K562 (cell line): Measurements from ENCODE around the gene MED13L.
"Not testable (repeated sequence)": the region's sequence is repeated elsewhere in the genome, so short reads cannot be mapped to it uniquely, and the experiment has no call there.

Experiments used
- CTCF ChIP-seq, 3 experiments: IDR thresholded peaks in 2 of 3; conservative IDR thresholded peaks in 1 of 3; 2 replicates each; pipeline ENCODE4 v1.5.1; 2011 to 2012; ENCODE audit warnings: low read length in 3 of 3, mild to moderate bottlenecking in 3 of 3, control low read depth in 2 of 3, improper control_type of control experiment in 1 of 3, inconsistent platforms in 1 of 3, low read depth in 1 of 3, mixed read lengths in 1 of 3, moderate library complexity in 1 of 3; ENCODE audit not compliant: insufficient read depth in 2 of 3
- DLX4 ChIP-seq: fragments of 250-450 bp; sonication (Bioruptor Pico); IDR thresholded peaks from 2 replicates; pipeline ENCODE4 v1.6.1; 2021; ENCODE audit warnings: mild to moderate bottlenecking
- EP300 ChIP-seq: IDR thresholded peaks from 2 replicates; pipeline ENCODE4 v1.6.1; 2012; ENCODE audit warnings: low read length, improper control_type of control experiment
- GATA2 ChIP-seq: sonication (generic); formaldehyde crosslinking; IDR thresholded peaks from 2 replicates; pipeline ENCODE4 v1.4.0; 2020; ENCODE audit warnings: mild to moderate bottlenecking, missing genetic modification reagents
- KAT8 ChIP-seq: fragments of 450-650 bp; IDR thresholded peaks from 2 replicates; pipeline ENCODE4 v1.6.1; 2016; ENCODE audit warnings: low read depth, mild to moderate bottlenecking
- POLR2AphosphoS5 ChIP-seq: IDR thresholded peaks from 2 replicates; pipeline ENCODE4 v1.6.1; 2011; ENCODE audit warnings: mild to moderate bottlenecking, low read depth, low read length, moderate library complexity; ENCODE audit not compliant: control insufficient read depth, insufficient read depth
- REST ChIP-seq, 2 experiments: fragments of 450-650 bp; formaldehyde crosslinking in 1 of 2; IDR thresholded peaks; 2 replicates each; pipeline versions ENCODE4 v1.4.0 to v1.6.1; 2014 to 2020; ENCODE audit warnings: mild to moderate bottlenecking in 2 of 2, borderline replicate concordance in 1 of 2, low read depth in 1 of 2
- ZBTB26 ChIP-seq: fragments of 450-650 bp; formaldehyde crosslinking; IDR thresholded peaks from 2 replicates; pipeline ENCODE4 v1.4.0; 2022; ENCODE audit warnings: missing genetic modification characterization
- ZNF217 ChIP-seq: sonication (generic); formaldehyde crosslinking; IDR thresholded peaks from 2 replicates; pipeline ENCODE4 v1.8.0; 2022; ENCODE audit warnings: mild to moderate bottlenecking, missing genetic modification reagents
- ZNF239 ChIP-seq: fragments of 250-450 bp; sonication (Bioruptor Pico); IDR thresholded peaks from 2 replicates; pipeline ENCODE4 v1.4.0; 2020; ENCODE audit warnings: mild to moderate bottlenecking

- TF ChIP-seq GATA2; ZNF239 (CRISPR knock-in tag); POLR2AphosphoS5; ZNF217; REST (IDR thresholded peaks at IDR 0.05; ENCODE audit: borderline replicate concordance); REST (CRISPR knock-in tag; IDR thresholded peaks at IDR 0.05; ENCODE audit: low read depth); DLX4 (CRISPR knock-in tag); KAT8; ZBTB26 (CRISPR knock-in tag); CTCF (IDR thresholded peaks at IDR 0.05 in 2 of 3, conservative IDR thresholded peaks at IDR 0.05 in 1 of 3; ENCODE audit: insufficient read depth in 2 of 3, low read depth in 1 of 3, low read length in 3 of 3); EP300: not testable (repeated sequence)
These were observed 38.8 kb downstream of the MED13L start for GRCh38 chr12:116238570-116239119.
